Ishikawa (cell line): ENCODE data around the gene RRAS2.

Source experiments
- EGR1 ChIP-seq: IDR thresholded peaks from 2 replicates; pipeline ENCODE4 v1.6.1; 2012
- TAF1 ChIP-seq: IDR thresholded peaks from 2 replicates; pipeline ENCODE4 v1.6.1; 2012; ENCODE audit warnings: low read depth, mild to moderate bottlenecking
- TCF12 ChIP-seq: IDR thresholded peaks from 2 replicates; pipeline ENCODE4 v1.6.1; 2012; ENCODE audit warnings: low read depth
- ZBTB7A ChIP-seq: IDR thresholded peaks from 2 replicates; pipeline ENCODE4 v1.6.1; 2012; ENCODE audit warnings: low read depth

DNA sequence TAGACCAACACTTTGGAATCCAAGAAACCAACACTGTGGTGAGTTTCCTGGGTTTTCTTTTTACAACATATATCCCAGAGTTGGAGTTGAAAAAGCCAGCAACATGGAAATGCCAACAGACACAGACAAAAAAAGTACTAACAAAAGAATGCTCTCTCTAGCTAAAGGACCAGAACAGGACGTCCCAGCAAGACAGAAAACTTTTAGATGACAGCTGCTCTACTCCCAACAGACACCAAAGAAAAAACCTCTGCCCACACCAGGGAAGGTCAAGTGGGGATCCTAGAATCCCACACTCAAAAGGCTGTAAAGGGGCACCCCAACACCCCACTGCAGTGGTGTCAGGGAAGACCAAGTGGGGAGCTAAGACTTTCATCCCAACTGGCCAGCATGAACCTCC, 23.3 kb downstream of the RRAS2 start:
- TF ChIP-seq TAF1: no peak
- TF ChIP-seq TCF12: no peak
- TF ChIP-seq ZBTB7A: no peak
- no peak for TF ChIP-seq EGR1
